RKO (cell line): ENCODE results near the gene CA5A.

Experiments
- DNase-seq: peaks from one replicate; pipeline ENCODE4 v3.0.0-alpha.2; 2016; ENCODE audit warnings: low spot score

Gene CA5A

DNA sequence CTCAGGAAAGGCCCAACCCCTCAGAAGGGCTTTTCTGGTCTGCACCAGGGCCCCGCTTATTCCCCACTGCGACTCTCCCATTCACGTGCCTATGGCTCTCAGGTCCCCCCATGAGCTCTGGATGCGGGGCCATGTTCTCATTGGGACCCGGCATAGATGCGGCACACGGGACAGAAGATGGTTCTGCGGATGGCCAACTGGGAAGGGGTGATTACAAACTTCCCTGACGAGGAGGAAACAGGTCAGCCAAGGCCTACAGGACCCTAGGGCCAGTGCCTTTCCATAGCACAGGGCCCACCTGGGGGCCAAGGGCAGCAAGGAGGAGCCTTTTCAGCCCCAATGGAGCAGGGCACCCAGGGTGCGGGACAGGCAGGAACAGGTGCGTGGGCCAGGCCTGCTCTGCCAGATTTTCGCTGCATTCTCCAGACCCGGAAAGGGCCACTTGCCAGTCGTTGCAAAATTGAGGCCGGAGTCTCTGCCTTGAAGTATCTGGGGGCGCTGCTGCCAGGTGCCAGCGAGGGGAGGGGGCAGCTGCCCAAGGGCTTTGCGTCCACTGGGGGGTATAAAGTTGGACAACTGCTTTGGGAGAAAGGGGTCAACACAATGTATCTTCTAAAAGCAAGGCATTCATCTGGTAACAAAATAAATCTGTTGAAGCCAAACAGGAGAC, 87.5 kb downstream of the CA5A start:
- DNase-seq, result no peak

DNA sequence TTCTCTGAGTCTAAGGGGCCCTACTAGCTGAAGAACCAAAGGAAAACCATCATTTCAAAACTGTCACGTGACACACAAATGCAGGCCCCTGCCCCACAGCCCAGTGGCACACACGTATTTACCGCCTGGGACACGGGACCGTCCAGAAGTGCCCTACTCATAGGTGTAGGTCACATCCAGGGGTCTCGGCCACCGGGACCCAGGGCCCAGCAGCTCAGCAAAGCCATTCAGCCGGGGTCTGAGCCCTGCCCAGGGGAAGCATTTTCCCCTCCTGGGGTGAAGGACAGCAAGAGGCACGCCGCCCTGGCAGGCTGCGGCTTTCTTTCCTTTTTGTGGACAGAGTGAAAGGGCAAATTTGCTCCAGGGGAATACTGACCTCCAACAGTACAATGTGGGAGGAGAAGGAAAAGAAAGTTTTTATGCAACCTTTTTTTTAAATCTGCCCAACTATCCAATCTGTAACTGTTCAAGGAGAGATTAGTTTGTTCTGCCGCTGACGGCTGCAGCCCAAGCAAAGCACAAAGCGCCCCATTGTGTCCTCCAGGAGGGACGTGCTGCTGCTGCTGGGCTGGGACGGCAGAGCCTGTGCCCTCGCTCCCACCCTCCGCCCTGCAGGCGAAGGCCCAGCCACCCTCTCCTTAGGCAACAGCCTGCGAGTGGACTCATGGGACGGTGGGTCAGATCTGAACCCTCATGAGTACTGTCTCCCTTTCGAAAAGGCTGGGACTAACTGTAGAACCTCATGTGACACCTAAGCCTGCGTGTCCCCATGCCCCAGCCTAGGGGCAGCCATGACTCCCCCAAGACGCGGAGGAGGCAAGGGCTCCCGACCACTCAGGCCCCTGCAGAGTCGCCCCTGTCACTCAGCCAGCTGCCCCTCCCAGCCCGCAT, 88.3 kb downstream of the CA5A start:
- DNase-seq, result no peak

GRCh38 chr16:87847467-87847784, 88.9 kb downstream of the CA5A start:
- no peak for DNase-seq

- DNase-seq, result no peak
Observed at GRCh38 chr16:87846705-87847466, 89.4 kb downstream of the CA5A start.

DNA sequence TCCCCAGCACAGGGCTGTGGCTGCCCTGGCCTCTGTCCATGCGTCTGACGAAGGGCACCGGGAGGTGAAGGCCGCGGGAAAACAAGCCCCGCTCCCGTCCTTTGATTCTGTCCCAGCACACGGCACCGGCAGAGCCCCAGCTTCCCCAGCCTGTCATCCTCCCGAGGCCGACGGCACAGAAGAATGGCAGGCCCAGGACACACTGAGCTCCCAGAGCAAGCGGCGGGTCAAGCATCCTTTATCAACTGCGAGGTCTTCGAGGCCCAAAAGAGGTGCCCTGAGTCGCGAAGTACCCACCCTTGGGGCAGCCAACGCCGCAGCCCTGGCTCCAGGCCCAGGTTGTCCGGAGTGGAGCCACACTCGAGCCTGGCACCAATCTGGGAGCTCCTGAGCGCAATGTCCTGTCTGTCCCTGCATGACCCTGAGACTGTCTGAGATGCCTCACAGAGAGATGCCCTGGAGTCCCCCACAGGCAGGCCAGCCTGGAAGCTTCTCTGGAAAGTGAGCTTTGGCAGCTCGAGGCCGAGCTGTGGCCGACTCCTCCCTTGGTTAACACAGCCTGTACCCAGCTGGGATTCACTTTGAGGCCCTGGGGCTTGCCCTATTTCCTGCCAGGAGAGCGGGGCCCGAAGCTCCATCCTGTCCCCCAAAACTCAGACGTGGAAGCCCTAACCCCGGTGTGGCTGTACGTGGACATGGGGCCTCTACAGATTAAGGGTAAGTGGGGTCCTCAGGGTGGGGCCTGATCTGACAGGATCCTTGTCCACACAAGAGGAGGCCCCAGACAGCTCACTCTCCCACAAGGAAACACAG, 90.3 kb downstream of the CA5A start:
- DNase-seq, result no peak

DNA sequence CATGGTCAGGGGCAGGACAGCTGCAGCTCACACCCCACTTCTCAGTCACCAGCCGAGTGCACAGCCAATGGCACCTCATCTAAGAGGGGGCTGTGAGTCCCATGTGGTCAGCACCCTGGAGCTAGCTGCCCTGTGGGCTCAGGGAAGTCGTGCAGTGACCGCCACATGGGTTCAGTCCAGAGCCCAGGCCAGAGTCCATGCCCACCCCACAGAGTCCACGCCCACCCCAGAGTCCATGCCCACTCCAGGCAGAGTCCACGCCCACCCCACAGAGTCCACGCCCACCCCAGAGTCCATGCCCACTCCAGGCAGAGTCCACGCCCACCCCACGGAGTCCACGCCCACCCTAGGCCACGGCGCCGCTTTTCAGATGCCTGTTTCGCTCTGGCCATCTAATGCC, 91.1 kb downstream of the CA5A start:
- DNase-seq, result no peak

- no peak for DNase-seq
Observed at GRCh38 chr16:87844809-87845208, 91.5 kb downstream of the CA5A start.

DNA sequence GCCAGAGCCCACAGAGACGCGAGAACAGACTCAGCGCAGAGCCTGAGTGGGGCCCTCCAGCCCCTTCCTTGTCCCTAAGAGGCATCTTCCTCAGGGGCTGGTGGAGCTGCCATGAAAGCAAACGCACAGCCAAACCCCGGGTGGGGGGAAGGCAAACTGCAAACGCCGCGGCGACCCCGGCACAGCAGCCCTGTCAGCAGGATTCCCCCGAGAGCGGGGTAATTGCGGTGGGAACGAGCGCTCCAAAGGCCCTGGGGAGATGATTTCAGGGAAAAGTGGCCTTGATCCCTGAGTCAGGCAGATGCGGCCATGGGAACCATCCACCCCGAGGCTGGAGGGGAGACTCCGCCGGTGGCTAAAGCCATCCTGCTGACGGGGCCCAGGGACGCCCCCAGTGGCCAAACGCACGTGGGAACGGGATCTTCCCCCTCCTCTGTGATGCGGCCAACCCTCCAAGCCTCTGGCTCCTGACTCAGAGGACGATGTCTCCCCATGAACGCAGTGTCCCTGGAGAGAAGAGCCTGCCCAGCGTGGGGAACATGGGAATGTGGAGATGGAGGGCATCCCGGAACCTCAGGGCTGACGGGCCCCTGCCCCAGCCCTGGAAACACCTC, 92.1 kb downstream of the CA5A start:
- DNase-seq, result no peak

DNA sequence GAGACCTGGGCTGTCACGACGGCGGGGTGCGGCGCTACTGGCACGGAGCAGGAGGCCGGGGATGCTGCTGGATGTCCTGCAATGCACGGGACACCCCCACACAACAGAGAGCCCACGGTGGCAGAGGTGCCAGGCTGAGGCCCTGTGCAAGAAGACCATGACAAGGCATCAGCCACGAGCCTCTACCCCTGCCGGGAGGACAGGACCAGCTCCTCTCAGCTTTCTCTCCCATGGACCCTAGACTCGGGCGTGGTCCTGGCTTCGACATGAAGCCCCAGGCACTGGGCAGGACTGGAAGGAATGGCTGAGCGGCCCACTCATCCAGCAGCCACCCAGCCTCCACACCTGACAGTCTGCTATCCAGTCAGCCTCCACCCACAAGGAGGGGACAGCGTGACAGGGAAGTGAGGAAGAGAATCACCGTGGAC, 92.6 kb downstream of the CA5A start:
- no peak for DNase-seq

DNA sequence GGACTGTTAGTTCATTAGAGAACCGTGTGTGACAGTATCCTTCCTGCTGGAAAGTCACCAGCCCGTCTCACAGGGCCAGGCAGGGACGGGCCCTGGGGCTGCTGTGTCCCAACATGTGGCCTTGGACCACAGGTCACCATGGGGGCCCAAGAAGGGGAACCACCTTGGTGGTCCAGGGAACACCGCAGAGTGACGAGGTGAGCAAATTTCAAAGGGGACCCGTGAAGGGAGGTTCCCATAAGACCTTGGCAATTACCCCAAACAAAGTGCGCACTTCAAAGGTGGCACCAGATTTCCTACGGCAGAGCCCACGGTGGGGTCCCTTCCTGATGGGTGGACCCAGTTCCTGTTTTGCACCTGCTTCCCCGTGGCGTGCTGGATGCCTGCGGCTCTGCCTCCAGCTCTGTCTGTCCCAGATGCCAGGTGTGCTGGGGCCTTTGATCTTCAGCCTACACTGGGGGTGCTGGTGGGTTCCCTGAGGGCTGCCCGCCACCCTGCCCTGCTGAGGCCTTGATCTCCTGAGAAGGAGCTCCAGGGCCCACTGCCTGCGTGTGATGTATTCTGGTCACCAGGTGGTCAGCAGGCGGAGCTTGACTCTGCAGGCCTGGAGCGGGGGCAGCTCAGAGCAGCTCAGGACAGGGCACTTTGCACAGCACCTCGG, 94.0 kb downstream of the CA5A start:
- DNase-seq, result no peak

- no peak for DNase-seq
Observed at GRCh38 chr16:87841340-87842208, 94.8 kb downstream of the CA5A start.

- DNase-seq, result no peak
Observed at GRCh38 chr16:87840271-87840978, 95.9 kb downstream of the CA5A start.

DNA sequence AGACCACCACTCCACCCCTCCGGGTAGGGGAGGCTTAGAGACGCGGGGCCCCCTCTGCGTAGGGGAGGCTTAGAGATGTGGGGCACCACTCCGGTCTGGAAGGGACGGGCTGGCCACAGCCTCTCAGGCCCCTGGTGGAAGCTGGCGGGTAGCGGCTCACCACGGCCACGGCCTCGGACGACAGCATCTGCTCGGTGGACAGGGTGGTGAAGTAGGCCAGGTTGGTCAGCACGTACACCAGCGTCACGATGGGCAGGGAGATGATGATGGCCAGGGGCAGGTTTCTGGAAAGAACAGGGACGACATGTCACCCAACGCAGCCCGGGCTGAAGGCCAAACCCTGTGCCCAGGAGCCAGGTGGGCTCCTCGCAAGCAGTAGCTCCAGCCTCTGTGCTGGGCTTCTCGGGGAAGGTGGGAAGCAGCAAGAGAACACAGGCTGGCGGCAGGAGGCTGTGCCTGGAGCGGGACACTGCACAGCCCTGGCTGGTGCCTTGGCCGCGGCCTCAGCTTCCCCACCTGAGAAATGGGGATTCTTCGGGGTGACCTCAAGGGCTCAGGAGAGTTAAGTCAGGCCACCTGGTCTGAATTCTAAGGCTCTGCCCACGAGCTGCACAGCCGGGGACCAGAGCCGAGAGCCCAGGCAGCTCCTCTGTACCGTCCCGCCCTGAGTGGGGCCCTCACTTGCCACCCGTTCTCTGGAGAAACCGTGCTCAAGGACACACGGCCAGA, 96.6 kb downstream of the CA5A start:
- DNase-seq, result no peak

DNA sequence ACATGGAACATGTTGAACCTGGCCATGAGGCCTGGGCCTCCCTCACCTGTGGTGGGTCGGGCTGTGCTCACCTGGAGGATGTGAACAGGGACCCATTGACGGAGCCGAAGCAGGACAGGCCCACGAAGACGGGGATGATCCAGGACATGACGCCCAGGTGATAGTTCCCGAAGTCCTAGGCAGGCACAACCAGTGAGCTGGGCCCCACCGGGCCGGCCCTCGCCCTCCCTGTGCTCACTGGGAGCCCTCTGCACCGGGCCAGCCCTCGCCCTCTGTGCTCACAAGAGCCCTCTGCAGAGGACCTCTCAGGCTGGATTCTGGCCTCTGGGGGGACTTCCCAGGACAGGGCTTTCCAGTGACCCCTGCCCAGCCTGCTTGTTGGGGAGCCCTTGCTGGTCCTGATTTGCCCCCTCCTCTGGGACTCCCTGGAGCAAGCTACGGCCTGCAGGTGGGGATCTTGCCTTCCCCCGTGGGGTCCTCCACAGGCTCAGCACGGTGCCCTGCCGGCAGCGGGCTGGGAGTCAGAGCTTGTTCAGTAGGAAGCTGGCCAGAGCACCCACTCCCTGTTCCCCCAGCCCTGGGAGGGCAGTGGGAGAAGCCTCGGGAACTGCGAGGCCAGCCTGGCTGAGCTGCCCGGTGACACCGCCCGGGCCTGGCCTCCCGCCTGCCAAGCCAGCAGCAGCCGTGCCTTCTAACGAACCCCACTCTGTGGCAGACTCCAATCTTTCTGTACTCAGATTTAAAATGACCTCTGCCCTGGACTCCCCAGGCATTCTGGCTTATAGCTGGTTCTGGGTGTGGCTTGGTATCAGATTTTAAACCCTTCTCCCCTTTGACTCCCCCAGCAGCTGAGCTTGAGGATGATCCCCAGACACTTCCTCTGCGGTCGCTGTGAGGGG, 97.4 kb downstream of the CA5A start:
- no peak for DNase-seq
